ENCODE measurements around the gene MXRA7. TPM values are rescaled to one million over a fixed set of nuclear protein-coding genes. Genes with fewer than 3 reads are reported as not detected.
"Not testable (repeated sequence)": the region's sequence is repeated elsewhere in the genome, so short reads cannot be mapped to it uniquely, and the experiment has no call there.

The MXRA7 gene, protein sequence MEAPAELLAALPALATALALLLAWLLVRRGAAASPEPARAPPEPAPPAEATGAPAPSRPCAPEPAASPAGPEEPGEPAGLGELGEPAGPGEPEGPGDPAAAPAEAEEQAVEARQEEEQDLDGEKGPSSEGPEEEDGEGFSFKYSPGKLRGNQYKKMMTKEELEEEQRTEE
- polyA plus RNA-seq (2014; cell fraction: cytosol; rRNA removed), result 164 and 175 TPM in 2 replicates
- 91.7 and 100 TPM in 2 replicates for polyA plus RNA-seq (2014; cell fraction: nucleus; rRNA removed)

DNA sequence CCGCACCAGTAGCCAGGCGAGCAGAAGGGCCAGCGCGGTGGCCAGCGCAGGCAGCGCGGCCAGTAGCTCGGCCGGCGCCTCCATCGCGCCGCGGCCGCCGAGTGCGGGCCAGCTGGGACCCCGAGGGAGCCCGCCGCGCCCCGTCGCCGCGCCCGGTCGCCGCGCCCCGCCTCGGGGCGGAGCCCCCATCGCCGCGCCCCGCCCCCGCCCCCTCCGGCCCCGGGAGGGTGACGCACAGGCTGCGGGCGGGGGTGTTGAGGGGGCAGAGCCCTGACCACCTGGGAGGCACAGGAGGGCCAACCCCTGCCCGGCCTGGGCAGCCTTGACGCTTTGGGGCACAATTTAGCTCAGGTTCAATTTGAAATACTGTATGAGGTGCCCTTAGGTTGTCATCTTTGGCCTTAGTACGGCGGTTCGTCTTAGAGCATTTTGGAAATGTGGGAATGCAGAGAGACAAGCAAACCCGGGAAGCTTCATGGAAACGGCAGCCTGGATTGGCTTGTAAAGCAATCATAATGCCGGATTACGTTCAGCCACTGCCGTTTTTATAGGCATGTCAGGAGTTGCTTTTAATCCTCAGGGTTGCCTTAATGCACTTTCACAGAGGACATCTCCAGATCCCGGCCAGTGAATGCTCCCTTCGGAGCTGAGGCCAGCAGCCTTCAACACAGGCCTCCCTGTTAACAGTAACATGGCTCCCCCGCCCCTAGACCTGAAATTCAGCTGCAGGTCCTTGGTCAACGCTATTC is at the start of gene MXRA7:
TSS of gene MXRA7 (minus strand) at position 103 of the 749 bp plus-strand sequence. CDS start at position 84, 19 bp downstream.
- DNase-seq (ENCODE audit: low spot score), result peak; percentile 56

DNA sequence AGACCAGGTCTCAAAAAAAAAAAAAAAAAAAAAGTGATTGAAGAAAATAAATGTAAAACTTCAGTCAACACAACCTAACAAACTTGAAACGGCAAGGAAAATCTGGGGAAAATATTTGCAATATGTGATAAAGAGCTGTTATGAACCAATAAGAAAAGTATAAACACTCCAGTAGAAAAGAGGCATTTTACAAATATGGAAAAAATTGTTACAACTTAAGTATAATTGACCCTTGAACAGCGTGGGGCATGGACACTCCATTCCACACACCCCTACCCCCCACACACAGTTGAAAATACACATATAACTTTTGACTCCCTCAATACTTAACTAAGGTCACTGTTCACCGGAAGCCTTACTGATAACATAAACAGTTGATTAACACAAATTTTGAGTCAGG is 47.8 kb upstream of the MXRA7 start:
- DNase-seq (ENCODE audit: low spot score), result no peak

DNA sequence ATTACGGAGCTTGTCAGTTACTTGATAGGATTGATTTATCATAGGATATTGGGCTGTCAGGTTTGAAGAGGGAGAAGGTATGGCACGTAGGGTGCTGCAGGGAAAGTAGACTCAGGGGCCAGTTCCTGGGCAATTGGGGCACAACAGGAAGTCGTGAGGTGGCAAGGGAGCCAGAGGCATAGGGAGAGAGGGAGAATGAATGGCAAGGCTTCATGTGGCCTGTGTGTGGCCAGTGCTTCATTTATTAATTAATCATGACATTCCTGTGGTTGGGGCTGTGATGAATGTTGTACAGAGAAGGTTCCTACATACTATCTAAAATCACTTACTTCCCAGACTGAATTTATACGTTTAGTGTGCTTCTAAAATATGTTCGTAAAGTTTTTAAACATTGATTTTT is 46.5 kb upstream of the MXRA7 start:
- DNase-seq (ENCODE audit: low spot score), result no peak

DNA sequence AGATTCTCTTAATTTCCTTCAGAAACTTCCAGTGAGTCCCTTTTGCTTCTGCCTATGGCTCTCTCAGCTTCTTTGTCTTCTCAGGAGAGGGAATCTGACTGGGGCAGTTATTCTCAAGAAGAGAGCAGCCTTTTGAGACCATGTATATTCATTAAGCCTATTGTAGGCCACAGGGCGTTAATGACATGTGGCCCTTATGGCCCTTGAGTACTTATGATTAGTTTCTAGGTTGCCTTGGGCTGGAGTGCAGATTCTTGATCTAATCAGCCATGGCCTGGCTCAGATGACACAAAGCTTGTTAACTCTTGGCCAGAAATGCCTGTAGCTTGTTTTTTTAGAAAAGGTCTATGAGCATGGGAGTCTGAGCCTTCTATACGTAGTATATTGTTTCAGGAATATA is 44.5 kb upstream of the MXRA7 start:
- DNase-seq (ENCODE audit: low spot score), result no peak

DNA sequence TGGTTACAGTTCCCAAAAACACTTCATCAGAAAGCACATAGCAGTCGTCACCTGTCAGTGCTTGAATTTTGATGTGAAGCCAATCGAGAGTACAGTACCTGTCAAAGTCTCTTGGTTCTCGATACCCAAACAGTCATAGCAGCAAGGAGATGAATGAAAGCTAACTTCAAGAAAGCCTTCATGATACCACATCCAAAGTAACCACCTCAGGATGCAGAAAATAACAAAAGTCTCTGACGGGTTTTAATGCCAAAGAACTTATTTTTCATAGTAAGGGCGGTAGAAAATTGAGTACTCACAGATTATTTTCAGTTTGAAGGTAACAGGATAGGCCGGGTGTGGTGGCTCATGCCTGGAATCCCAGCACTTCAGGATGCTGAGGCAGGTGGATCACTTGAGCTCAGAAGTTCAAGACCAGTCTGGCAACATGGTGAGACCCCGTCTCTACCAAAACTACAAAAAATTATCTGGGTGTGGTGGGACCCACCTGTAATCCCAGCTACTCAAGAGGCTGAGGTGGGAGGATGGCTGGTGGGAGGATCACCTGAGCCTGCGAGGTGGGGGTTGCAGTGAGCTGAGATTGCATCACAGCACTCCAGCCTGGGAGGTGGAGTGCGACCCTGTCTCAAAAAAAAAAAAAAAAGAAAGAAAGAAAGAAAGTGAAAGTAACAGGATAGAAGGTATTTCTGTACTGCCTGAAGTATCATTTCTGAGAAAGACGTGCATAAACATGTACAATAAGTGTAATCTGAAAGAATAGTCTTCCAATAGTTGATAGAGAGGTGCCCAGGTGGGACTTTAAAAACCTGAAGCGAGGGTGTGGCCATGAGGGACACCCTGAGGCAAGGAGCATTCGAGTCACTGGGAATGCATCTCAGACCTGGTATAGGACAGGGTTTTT is 42.5 kb upstream of the MXRA7 start:
- DNase-seq (ENCODE audit: low spot score), result no peak

DNA sequence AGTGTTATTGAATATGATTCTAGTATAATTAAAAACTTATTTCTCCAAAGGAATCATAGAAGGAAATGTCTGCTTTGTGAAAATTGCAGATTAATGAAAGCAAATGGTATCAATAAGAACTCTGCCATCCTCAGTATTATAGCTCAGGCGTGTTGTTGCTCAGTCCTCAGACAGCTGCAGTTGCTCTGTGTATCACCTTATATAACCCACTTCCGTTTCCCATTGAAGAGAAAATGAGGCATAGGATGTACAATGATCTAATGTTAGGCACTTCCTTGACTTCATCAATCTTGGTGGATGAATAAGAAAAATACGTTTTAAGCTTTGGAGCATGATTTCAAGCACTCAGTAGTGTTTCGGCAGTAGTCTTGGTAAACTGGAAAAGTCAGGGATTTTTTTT is 41.2 kb upstream of the MXRA7 start:
- no peak for DNase-seq (ENCODE audit: low spot score)

DNA sequence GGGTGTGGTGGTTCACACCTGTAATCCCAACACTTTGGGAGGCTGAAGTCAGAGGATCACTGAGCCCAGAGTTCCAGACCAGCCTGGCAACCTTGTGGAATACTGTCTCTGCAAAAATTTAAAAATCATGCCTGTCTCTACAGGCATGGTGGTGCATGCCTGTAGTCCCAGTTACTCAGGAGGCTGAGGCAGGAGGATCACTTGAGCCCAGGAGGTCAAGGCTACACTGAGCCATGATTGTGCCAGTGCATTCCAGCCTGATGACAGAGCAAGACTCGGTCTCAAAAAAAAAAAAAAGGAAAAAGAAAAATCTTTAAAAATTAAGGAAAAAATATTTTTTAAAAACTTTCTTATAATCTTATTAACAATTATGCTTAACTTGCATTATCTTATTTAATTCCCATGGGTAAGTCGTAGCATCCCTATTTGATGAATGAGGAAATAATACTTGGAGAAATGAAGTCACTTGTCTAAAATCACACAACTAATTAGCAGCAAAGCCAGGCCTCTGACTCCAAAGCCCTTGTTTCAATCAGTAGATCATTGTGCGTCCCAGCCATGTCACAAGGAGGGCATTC is 40.7 kb upstream of the MXRA7 start:
- no peak for DNase-seq (ENCODE audit: low spot score)

DNA sequence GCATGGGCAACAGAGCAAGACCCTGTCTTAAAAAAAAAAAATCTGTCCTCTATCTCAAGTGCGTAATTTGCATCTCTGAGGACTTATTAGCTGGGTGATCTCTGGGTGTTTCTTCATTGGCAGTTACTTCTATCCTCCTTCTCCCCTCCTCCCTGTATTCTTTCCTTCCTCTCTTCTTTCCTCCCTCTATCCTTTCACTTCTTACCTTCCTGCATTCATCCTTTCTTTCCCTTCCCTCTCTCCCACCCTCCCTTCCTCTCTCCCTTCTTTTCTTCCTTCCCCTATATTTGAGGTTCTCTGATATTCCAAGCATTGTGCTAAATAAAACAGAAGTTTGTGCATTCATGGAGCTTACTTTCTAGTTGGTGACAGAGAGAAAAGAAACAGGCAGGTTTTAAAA is 37.9 kb upstream of the MXRA7 start:
- DNase-seq (ENCODE audit: low spot score), result no peak

DNA sequence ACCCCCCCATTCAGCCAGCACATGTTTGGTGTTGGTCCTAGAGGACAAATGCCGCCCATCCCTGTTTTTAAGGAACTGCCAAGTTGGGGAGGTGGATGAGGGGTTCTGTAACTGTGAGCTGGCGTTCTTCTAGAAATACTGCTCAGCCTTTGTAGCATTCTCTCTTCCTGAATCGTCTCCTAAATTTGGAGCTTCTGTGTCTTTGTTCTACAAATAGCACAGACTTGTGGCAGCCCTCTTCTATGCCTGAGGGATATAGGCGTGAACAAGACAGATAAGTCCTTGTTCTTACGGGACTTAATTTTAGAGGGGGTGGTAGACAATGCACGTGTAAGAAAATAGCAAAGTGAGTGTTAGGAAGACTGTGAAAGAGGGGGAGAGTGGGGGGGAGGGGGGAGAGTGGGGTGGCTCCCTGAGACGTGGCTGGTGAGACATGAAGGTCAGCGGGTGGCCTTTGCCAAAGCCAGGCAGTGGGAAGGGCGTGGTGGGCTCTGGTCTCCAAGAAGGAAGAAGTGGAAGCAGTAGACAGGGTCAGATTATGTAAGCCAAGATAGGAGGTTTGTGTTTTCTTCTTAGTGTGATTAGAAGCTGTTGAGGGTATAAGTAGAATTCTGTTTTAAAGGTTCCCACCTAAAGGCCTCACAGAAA is 37.1 kb upstream of the MXRA7 start:
- DNase-seq (ENCODE audit: low spot score), result no peak

DNA sequence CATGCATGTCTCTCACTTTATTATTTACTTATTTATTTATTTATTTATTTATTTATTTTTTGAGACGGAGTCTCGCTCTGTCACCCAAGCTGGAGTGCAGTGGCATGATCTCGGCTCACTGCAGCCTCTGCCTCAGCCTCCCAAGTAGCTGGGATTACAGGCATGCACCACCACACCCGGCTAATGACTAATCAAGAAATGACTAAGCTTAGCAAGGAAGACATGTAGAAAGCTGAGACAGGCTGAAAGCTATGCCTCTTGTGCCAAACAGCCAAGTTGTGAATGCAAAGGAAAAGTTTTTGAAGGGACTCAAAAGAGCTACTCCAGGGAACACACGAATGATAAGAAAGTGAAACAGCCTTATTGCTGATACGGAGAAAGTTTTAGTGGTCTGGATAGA is 35.0 kb upstream of the MXRA7 start:
- not testable (repeated sequence) for DNase-seq (ENCODE audit: low spot score)

DNA sequence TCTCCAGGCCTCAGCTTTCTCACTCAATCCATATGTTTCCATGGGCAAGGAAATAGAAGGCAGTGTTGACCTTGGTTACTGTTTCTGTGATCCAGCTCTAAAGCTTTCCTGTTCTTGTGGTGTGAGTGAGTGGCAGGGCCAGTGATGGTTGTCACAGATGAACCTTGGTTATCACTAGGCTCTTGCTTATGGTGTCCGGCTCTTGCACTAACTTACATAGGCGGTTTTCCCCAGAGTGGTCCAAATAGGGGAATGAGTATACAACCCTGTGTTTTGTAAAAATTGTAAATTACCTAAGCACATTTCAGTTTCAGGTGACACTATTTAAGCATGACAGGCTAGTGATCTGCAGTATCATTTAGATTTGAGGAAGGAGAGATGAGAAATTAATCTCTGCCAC is 34.0 kb upstream of the MXRA7 start:
- no peak for DNase-seq (ENCODE audit: low spot score)

DNA sequence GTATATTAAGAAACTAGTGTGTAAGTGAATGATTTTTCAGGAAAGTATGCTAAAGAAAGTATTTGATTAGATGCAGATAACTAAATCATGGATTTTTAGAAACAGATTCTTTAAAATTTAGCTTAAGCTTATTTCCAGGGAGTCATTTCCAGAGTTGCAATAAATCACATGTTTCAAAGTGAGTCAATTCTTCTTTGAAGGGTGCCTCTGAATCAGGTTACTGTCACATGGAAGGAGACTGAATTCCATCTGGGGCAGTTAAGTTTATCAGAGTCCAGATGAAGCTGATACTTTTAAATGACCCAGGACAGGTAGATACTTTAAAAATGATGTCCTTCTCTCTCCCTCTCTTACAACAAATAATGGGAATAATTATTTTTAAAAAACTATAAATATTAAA is 32.2 kb upstream of the MXRA7 start:
- DNase-seq (ENCODE audit: low spot score), result no peak

DNA sequence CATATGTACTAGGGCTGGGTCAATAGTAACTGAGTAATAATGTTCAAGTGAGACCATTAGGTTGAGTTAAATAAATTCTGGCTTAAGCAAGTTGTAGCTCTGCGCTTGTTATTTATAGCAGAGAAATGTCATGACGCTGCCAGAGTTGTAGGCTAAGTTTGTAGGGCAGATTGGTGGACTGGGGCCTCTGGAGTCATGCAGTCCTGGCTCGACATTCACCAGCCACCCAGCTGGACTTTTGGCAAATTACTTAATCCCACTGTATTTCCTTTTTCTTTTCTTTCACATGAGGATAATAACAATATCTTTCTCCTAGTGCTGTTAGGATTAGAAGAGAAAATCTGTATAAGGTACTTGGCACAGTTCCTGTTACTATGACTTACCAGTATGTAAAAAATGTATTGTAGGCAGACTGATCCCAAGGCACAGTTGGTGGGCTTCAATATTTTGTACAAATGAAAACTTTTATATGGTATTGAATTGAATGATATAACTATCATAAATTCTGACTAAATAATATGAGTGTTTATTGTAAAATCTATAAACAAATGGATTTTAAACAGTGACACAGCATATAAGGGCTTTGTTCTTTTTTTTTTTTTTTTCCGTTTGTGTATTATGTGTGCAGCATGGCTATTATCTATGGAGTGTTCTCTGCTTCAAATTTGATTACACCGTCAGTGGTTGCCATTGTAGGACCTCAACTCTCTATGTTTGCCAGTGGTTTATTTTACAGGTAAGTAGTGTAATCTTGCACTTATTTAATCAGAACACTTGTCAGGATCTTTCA is 29.8 kb upstream of the MXRA7 start:
- no peak for DNase-seq (ENCODE audit: low spot score)

DNA sequence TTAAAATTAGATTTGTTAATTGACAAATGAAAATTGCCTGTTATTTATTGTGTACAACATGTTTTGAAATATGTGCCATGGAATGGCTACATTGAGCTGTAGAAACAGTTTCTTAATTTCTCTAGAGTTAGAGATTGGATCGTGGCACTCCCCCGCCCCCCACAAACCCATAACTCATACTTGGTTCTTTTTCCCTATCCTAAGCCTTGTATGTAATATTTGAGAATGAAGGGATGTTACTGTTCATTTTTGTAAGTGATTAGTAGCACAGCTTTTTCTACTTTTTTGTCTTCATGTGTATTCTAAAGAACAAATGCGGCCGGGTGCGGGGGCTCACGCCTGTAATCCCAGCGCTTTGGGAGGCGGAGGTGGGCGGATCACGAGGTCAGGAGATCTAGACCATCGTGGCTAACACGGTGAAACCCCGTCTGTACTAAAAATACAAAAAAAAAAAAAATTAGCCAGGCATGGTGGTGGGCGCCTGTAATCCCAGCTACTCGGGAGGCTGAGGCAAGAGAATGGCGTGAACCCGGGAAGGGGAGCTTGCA is 28.9 kb upstream of the MXRA7 start:
- DNase-seq (ENCODE audit: low spot score), result not testable (repeated sequence)

DNA sequence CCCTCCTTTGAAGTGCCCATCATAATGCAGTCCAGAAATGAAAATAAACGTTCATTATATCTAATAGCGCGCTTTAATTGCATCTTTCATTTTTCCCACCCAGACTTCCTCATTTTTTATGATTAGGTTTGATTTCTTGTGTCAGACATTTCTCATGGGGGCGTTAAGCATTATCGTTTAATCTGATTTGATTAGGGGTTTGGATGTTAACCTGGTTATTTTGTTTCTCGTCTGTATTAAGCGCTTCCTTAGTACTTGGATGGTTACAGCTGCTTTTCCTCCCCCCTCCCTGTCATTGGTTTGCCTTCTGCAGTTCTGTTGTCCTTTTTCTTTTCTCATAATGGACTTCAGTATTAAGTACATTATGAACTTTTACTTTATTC is 27.7 kb upstream of the MXRA7 start:
- peak; percentile 65 for DNase-seq (ENCODE audit: low spot score)

DNA sequence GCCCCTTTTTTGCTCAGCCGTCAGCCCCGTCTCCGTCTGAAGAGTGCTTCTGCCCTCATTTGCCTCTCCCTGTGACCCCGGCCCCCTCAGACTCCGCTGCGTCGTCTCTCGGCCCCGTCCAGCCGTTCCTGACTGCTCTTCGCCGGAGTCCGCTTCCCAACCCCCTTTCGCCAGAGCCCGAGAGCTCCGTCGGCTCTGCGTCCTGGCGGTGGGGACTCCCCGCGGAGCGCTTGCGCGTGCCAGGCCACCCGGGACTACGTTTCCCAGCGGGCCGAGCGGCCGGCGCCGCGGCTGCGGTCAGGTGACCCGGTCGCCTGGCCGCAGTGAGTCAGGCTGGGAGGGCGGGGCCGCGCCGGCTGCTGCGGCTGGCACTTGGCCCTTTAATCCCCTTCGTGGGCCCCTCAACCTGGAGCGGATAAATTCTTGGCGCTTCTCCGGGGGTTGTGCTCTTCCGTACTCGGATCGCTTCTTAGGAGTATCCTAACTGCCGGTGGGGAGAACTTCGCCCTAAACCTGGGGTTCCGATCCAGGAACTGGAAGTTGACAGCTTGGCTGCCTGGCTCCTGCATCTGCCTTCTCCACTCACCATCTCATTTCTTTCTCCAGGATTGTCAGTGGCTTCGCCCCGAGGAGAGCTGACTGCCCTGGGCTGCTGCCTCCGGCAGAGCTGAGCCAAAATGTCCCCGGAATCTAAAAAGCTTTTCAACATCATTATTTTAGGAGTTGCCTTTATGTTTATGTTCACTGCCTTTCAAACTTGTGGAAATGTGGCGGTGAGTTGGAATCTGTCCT is 27.1 kb upstream of the MXRA7 start, which contains the start of gene MFSD11:
TSS of gene MFSD11 (plus strand) at position 444 of the 792 bp plus-strand sequence. CDS start at position 678, 234 bp downstream.
- peak; percentile 96 for DNase-seq (ENCODE audit: low spot score)

DNA sequence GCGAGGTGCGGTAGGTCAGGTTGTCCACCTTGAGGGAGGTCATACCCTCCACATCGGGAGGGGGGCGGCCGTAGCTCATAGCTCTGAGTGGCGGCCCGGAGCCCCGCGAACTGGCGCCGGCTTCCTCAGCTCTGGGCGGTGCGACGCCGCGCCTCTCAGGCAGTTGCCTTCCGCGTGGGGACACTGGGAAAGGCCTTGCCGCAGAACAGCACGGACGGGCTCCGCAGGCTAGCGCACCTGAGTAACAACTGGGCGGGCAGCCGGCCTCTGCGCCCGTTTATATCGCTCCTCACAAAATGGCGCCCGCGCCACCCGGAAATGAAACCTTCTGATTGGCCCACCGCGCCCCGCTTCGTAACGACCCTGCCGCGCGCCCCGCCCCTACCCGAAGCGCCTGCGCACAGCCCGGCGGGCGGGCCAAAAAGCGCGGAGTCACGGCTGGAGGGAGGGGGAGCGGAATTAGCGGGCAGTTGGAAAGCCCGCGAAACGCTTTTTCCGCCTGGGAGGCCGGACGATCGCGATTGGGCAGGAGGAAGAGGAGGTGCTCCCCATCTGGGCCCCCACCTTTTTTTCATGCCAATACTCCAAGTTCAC is 26.4 kb upstream of the MXRA7 start, which contains the start of gene SRSF2:
TSS of gene SRSF2 (minus strand) at position 250 of the 594 bp plus-strand sequence. CDS start at position 79, 171 bp downstream.
- DNase-seq (ENCODE audit: low spot score), result peak; percentile 99

DNA sequence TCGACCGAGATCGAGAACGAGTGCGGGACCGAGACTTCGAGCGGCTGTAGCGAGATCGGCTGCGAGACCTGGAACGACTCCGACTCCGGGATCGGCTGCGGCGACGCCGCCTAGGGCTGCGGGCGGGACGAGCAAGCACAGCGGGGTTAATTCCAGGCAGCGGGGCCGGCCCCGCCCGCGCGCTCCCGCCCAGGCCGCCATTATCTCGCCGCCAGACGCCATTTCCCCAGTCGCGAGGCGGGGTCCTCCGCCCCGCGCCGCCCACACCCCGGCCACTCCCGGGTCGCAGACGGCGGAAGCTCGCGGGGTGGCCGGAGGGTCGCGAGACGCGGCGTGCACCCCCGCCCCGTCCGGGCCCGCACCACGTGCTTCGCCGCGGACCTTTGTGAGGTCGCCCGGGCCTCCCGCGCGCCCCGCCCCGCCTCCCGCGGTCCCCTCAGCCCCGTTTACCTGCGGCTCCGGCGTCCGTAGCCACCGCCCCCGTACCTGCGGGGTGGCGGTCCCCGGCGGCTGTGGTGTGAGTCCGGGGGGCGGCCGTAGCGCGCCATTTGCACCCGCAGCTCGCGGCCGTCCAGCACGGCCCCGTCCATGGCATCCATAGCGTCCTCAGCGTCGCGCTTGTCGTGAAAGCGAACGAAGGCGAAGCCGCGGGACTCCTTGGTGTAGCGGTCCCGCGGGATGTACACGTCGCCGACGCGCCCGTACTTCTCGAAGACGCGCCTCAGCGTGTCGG is 25.8 kb upstream of the MXRA7 start:
- peak; percentile 50 for DNase-seq (ENCODE audit: low spot score)
